SU-DHL-6 (cell line): ENCODE measurements around the gene KPNA5.

Experiments used
- EZH2phosphoT487 ChIP-seq: fragments of 200-600 bp; sonication (generic), shearing (Covaris generic); conservative IDR thresholded peaks from 2 replicates; pipeline ENCODE4 v1.6.1; 2018; ENCODE audit warnings: mild to moderate bottlenecking, antibody characterized with exemption, low read length, moderate library complexity, mixed read lengths
- TF ChIP-seq, protein P1 (sequence below): fragments of 200-600 bp; sonication (generic); IDR thresholded peaks from one replicate; pipeline ENCODE4 v1.5.1; 2017; ENCODE audit warnings: antibody characterized with exemption, mild to moderate bottlenecking, low read length, moderate library complexity; ENCODE audit not compliant: insufficient read depth, poor library complexity, severe bottlenecking

GRCh38 chr6:116737004-116737403 lies 56.0 kb downstream of the KPNA5 start:
- TF ChIP-seq, protein P1, sequence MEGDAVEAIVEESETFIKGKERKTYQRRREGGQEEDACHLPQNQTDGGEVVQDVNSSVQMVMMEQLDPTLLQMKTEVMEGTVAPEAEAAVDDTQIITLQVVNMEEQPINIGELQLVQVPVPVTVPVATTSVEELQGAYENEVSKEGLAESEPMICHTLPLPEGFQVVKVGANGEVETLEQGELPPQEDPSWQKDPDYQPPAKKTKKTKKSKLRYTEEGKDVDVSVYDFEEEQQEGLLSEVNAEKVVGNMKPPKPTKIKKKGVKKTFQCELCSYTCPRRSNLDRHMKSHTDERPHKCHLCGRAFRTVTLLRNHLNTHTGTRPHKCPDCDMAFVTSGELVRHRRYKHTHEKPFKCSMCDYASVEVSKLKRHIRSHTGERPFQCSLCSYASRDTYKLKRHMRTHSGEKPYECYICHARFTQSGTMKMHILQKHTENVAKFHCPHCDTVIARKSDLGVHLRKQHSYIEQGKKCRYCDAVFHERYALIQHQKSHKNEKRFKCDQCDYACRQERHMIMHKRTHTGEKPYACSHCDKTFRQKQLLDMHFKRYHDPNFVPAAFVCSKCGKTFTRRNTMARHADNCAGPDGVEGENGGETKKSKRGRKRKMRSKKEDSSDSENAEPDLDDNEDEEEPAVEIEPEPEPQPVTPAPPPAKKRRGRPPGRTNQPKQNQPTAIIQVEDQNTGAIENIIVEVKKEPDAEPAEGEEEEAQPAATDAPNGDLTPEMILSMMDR, result no peak
- TF ChIP-seq EZH2phosphoT487, result no peak
